Stomach (tissue), 4 donors: Measurements from ENCODE around the gene ZNF516.

Source experiments
- EP300 ChIP-seq: sonication (generic); formaldehyde crosslinking; IDR thresholded peaks from one replicate; pipeline ENCODE4 v1.6.1; 2017; ENCODE audit warnings: antibody characterized with exemption
- TF ChIP-seq, protein P1 (sequence below), 7 experiments: fragments of 450-650 bp in 4 of 7; fragments of 200-600 bp in 3 of 7; sonication (generic) in 3 of 7; IDR thresholded peaks; one replicate each; pipeline ENCODE4 v1.5.1; 2016 to 2019; ENCODE audit warnings: antibody characterized with exemption in 7 of 7, control low read depth in 2 of 7, mild to moderate bottlenecking in 1 of 7

- no peak for TF ChIP-seq EP300
- TF ChIP-seq, protein P1, sequence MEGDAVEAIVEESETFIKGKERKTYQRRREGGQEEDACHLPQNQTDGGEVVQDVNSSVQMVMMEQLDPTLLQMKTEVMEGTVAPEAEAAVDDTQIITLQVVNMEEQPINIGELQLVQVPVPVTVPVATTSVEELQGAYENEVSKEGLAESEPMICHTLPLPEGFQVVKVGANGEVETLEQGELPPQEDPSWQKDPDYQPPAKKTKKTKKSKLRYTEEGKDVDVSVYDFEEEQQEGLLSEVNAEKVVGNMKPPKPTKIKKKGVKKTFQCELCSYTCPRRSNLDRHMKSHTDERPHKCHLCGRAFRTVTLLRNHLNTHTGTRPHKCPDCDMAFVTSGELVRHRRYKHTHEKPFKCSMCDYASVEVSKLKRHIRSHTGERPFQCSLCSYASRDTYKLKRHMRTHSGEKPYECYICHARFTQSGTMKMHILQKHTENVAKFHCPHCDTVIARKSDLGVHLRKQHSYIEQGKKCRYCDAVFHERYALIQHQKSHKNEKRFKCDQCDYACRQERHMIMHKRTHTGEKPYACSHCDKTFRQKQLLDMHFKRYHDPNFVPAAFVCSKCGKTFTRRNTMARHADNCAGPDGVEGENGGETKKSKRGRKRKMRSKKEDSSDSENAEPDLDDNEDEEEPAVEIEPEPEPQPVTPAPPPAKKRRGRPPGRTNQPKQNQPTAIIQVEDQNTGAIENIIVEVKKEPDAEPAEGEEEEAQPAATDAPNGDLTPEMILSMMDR (IDR thresholded peaks at IDR 0.05): no peak
Measured at GRCh38 chr18:76356666-76357065, 138.4 kb downstream of the ZNF516 start.
